BE2C (cell line): ENCODE measurements around the gene C1QTNF6.

ENCODE experiments used
- DNase-seq: peaks from one replicate; pipeline ENCODE4 v3.0.0-alpha.2; 2020
- H3K27me3 ChIP-seq: fragments of 250-450 bp; sonication (Bioruptor Pico); 2 replicates; pipeline ENCODE4 v1.5.1; 2020; ENCODE audit warnings: mild to moderate bottlenecking
- H3K36me3 ChIP-seq: fragments of 250-450 bp; sonication (Bioruptor Pico); 2 replicates; pipeline ENCODE4 v1.5.1; 2020; ENCODE audit warnings: mild to moderate bottlenecking
- H3K4me1 ChIP-seq: fragments of 250-450 bp; sonication (Bioruptor Pico); 2 replicates; pipeline ENCODE4 v1.5.1; 2020
- H3K4me3 ChIP-seq: 2 replicates; pipeline ENCODE4 v1.5.1; 2011; ENCODE audit warnings: low read depth, low read length
- H3K9me3 ChIP-seq: fragments of 250-450 bp; sonication (Bioruptor Pico); 2 replicates; pipeline ENCODE4 v1.5.1; 2020
- CTCF ChIP-seq: IDR thresholded peaks from 2 replicates; pipeline ENCODE4 v1.5.1; 2012; ENCODE audit warnings: mild to moderate bottlenecking, low read depth, low read length

Gene C1QTNF6

GRCh38 chr22:37147186-37147990, 40.7 kb downstream of the C1QTNF6 start:
- Histone ChIP-seq H3K9me3 (no peaks in the 10 kb centered on the region), H3K27me3 (no peaks in the 10 kb centered on the region), H3K4me1 (no peaks in the 10 kb centered on the region), H3K36me3 (no peaks in the 10 kb centered on the region), H3K4me3 (no peak overlapping the region)
- no peak for TF ChIP-seq CTCF
- no peak for DNase-seq

- no peaks in the 10 kb centered on the region for H3K4me1 ChIP-seq
- H3K27me3 ChIP-seq, result no peaks in the 10 kb centered on the region
- DNase-seq, result no peak
- H3K4me3 ChIP-seq, result no peak overlapping the region
- H3K9me3 ChIP-seq, result no peaks in the 10 kb centered on the region
- TF ChIP-seq CTCF, result no peak
- H3K36me3 ChIP-seq, result no peaks in the 10 kb centered on the region
Observed at GRCh38 chr22:37146507-37147180, 41.4 kb downstream of the C1QTNF6 start.

- Histone ChIP-seq H3K4me3 (no peak overlapping the region), H3K36me3 (no peaks in the 10 kb centered on the region), H3K4me1 (no peaks in the 10 kb centered on the region), H3K9me3 (no peaks in the 10 kb centered on the region), H3K27me3 (no peaks in the 10 kb centered on the region)
- no peak for DNase-seq
- TF ChIP-seq CTCF, result no peak
Observed at GRCh38 chr22:37146051-37146385, 42.0 kb downstream of the C1QTNF6 start.

- Histone ChIP-seq H3K27me3 (no peaks in the 10 kb centered on the region), H3K4me1 (no peaks in the 10 kb centered on the region), H3K4me3 (no peak overlapping the region), H3K36me3 (no peaks in the 10 kb centered on the region), H3K9me3 (no peaks in the 10 kb centered on the region)
- no peak for TF ChIP-seq CTCF
- DNase-seq, result no peak
Observed at GRCh38 chr22:37145180-37146050, 42.6 kb downstream of the C1QTNF6 start.

- DNase-seq, result no peak
- no peaks in the 10 kb centered on the region for H3K9me3 ChIP-seq
- TF ChIP-seq CTCF, result no peak
- H3K4me1 ChIP-seq, result no peaks in the 10 kb centered on the region
- no peak overlapping the region for H3K4me3 ChIP-seq
- no peaks in the 10 kb centered on the region for H3K36me3 ChIP-seq
- no peaks in the 10 kb centered on the region for H3K27me3 ChIP-seq
Observed at GRCh38 chr22:37144180-37144554, 43.9 kb downstream of the C1QTNF6 start.

- H3K9me3 ChIP-seq, result no peaks in the 10 kb centered on the region
- DNase-seq, result no peak
- TF ChIP-seq CTCF, result no peak
- no peak overlapping the region for H3K4me3 ChIP-seq
- no peaks in the 10 kb centered on the region for H3K36me3 ChIP-seq
- no peaks in the 10 kb centered on the region for H3K27me3 ChIP-seq
- no peaks in the 10 kb centered on the region for H3K4me1 ChIP-seq
Observed at GRCh38 chr22:37141971-37142370, 46.1 kb downstream of the C1QTNF6 start.
